HEK293T (cell line): ENCODE measurements around the gene NR4A2.
"Not testable (repeated sequence)": the region's sequence is repeated elsewhere in the genome, so short reads cannot be mapped to it uniquely, and the experiment has no call there.

Experiments
- CTCF ChIA-PET: fragments of 350-600 bp; formaldehyde crosslinking; extraction: SDS; loops from one replicate; lab custom pipeline; 2021; ENCODE audit warnings: antibody characterized with exemption, inconsistent platforms; lab: Yijun Ruan, JAX
- POLR2A ChIA-PET: fragments of 350-600 bp; formaldehyde crosslinking; extraction: SDS; loops from one replicate; lab custom pipeline; 2020; ENCODE audit warnings: antibody characterized with exemption, inconsistent platforms; lab: Yijun Ruan, JAX
- DNase-seq: peaks from one replicate; pipeline ENCODE4 v3.0.0; 2012; ENCODE audit warnings: mixed read lengths; ENCODE audit errors: extremely low spot score
- ARNT ChIP-seq: fragments of 450-650 bp; IDR thresholded peaks from 2 replicates; pipeline ENCODE4 v1.6.1; 2017; ENCODE audit warnings: mild to moderate bottlenecking
- BHLHE40 ChIP-seq: fragments of 450-650 bp; IDR thresholded peaks from 2 replicates; pipeline ENCODE4 v1.6.1; 2016; ENCODE audit warnings: mild to moderate bottlenecking, moderate library complexity, borderline replicate concordance
- CTBP1 ChIP-seq: fragments of 450-650 bp; IDR thresholded peaks from 2 replicates; pipeline ENCODE4 v1.6.1; 2016; ENCODE audit warnings: borderline replicate concordance
- ELF4 ChIP-seq: fragments of 450-650 bp; IDR thresholded peaks from 2 replicates; pipeline ENCODE4 v1.6.1; 2017; ENCODE audit warnings: antibody characterized with exemption
- FOXA1 ChIP-seq: fragments of 450-650 bp; IDR thresholded peaks from 2 replicates; pipeline ENCODE4 v1.6.1; 2016; ENCODE audit warnings: mild to moderate bottlenecking
- FOXK2 ChIP-seq: fragments of 450-650 bp; IDR thresholded peaks from 2 replicates; pipeline ENCODE4 v1.6.1; 2016; ENCODE audit warnings: mild to moderate bottlenecking
- FOXM1 ChIP-seq: fragments of 450-650 bp; IDR thresholded peaks from 2 replicates; pipeline ENCODE4 v1.6.1; 2017; ENCODE audit warnings: mild to moderate bottlenecking, borderline replicate concordance
- HDGF ChIP-seq: fragments of 450-650 bp; IDR thresholded peaks from 2 replicates; pipeline ENCODE4 v1.6.1; 2017; ENCODE audit warnings: antibody characterized with exemption, borderline replicate concordance
- L3MBTL2 ChIP-seq: fragments of 450-650 bp; conservative IDR thresholded peaks from 2 replicates; pipeline ENCODE4 v1.6.1; 2016; ENCODE audit warnings: mild to moderate bottlenecking
- LEF1 ChIP-seq: fragments of 450-650 bp; IDR thresholded peaks from 2 replicates; pipeline ENCODE4 v1.6.1; 2017; ENCODE audit warnings: mild to moderate bottlenecking, borderline replicate concordance
- NFRKB ChIP-seq: fragments of 450-650 bp; IDR thresholded peaks from 2 replicates; pipeline ENCODE4 v1.6.1; 2016; ENCODE audit warnings: mild to moderate bottlenecking, moderate library complexity
- SP1 ChIP-seq: fragments of 450-650 bp; IDR thresholded peaks from 2 replicates; pipeline ENCODE4 v1.6.1; 2017
- SUZ12 ChIP-seq: fragments of 450-650 bp; IDR thresholded peaks from 2 replicates; pipeline ENCODE4 v1.6.1; 2016; ENCODE audit warnings: mild to moderate bottlenecking
- TARDBP ChIP-seq: fragments of 450-650 bp; IDR thresholded peaks from 2 replicates; pipeline ENCODE4 v1.6.1; 2016
- ZNF384 ChIP-seq: fragments of 450-650 bp; IDR thresholded peaks from 2 replicates; pipeline ENCODE4 v1.6.1; 2016
- TF ChIP-seq, protein P1 (sequence below): fragments of 450-650 bp; IDR thresholded peaks from 2 replicates; pipeline ENCODE4 v1.6.1; 2016

The NR4A2 gene

DNA sequence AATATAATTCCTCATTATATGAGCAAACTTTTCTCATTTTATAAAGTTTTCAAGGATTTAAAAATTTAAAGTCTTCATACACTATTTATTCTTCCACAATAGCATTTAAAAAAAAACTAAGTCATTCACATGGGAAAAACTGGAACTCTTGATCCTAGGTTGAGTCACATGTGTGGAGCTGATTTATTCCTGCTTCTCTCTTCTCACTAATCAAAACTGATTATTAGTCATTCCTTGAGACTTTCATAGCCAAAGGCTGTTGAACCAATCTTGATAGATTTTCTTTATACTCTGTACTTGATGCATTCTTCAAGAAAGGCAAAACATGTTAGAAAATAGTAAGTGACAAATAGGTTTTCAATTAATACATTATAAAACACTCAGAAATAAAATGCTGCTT, 27.4 kb downstream of the NR4A2 start:
- POLR2A ChIA-PET: no interaction called here
- no peak for DNase-seq
- TF ChIP-seq FOXM1 (no peak), BHLHE40 (no peak), SUZ12 (no peak), ZNF384 (no peak), CTBP1 (no peak), SP1 (no peak), L3MBTL2 (no peak), ARNT (no peak), FOXA1 (no peak), LEF1 (no peak), FOXK2 (no peak), ELF4 (no peak), NFRKB (no peak), HDGF (no peak), TARDBP (no peak)
- TF ChIP-seq, protein P1, sequence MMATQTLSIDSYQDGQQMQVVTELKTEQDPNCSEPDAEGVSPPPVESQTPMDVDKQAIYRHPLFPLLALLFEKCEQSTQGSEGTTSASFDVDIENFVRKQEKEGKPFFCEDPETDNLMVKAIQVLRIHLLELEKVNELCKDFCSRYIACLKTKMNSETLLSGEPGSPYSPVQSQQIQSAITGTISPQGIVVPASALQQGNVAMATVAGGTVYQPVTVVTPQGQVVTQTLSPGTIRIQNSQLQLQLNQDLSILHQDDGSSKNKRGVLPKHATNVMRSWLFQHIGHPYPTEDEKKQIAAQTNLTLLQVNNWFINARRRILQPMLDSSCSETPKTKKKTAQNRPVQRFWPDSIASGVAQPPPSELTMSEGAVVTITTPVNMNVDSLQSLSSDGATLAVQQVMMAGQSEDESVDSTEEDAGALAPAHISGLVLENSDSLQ: no peak
- CTCF ChIA-PET: no interaction called here

DNA sequence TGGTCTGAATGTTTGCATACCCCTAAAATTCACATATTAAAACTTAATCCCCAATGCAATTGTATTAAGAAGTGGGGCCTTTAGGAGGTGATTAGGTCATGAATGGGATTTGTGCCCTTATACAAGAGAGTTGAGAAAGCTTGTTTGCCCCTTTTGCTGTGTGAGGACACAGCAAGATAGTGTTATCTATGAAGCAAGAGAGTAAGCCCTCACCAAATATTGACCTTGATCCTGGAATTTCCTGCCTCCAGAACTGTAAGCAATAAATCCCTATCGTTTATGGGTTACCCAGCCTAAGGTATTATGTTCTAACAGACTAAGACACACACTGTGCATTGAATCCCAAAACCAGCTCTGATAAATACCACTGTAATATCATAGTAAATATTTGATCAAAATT, 32.2 kb downstream of the NR4A2 start:
- TF ChIP-seq FOXA1: no peak
- TF ChIP-seq BHLHE40: no peak
- CTCF ChIA-PET: interaction anchor here (1.5 kb wide), 1 partner anchor 34 kb away, joined by 3 read pairs; no protein-coding TSS in a partner anchor
- DNase-seq: no peak
- POLR2A ChIA-PET: no interaction called here

DNA sequence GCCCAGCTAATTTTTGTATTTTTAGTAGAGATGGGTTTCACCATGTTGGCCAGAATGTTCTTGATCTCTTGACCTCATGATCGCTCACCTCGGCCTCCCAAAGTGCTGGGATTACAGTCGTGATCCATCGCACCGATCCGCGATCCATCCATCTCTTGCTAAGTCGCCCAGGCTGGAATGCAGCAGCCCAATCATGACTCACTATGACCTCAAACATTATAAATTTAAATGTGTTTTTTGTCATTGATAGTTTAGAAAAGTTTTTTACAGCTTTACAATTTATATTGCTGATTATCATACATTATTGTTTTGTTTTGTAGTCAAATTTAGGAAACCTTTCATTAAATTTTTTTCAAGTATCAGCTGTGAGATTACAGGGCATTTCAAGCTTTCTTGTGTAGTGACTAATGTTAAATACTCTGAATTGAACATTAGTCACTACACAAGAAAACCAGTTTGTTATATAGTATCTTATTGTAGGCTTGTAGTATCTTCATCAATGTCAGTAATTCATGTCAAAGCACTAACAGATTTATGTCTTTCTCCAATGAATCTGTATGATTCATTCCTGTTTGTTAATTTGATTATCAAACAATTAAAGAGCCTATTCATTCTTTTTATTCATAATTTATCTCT, 37.5 kb downstream of the NR4A2 start:
- CTCF ChIA-PET: no interaction called here
- no peak for DNase-seq
- TF ChIP-seq ZNF384: no peak
- TF ChIP-seq FOXA1: no peak
- POLR2A ChIA-PET: no interaction called here

DNA sequence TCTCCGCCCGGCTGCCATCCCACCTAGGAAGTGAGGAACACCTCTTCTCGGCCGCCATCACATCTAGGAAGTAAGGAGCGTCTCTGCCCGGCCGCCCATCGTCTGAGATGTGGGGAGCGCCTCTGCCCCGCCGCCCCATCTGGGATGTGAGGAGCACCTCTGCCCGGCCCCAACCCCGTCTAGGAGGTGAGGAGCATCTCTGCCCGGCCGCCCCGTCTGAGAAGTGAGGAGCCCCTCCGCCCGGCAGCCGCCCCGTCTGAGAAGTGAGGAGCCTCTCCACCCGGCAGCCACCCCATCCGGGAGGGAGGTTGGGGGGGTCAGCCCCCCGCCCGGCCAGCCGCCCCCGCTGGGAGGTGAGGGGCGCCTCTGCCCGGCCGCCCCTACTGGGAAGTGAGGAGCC, 39.1 kb downstream of the NR4A2 start:
- DNase-seq, POLR2A ChIA-PET, CTCF ChIA-PET: not testable (repeated sequence)

DNA sequence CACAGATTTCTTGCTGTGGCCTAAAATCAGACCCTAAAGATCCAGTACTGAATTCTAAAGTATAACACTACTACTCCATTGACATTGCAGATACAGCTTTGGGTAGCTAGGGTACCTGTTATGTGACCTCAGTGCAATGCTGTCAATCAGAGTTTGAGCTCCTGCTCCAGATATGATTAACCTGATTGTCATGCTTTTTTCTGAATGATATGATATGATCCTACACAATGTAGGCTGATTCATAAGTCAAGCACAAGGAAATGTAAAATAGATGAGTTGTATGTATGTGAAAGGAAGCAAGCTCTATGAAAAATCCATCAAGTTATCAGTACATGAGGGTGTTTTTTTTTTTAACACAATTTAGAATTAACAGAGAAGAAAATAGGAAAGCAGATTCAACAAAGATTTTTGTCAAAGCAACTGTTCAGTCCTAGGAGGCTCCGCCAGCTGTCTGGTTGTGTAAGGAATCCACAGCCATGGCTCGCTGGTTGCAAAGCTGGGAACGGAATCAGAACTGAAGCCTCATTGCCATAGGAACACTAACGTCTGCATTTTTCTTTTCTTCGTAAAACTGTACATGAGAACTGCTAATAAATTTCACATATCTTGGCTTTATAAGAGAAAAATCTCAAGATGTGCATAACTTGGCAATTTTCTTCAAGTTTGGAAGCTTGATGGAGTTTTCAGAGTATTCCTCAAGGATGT, 52.9 kb downstream of the NR4A2 start:
- TF ChIP-seq, protein P1: no peak
- no peak for TF ChIP-seq SUZ12
- CTCF ChIA-PET: interaction anchor here (0.5 kb wide), 1 partner anchor 25 kb away, joined by 6 read pairs; no protein-coding TSS in a partner anchor
- POLR2A ChIA-PET: no interaction called here
- no peak for DNase-seq
